ENCODE results near the gene MFAP2.

Gene MFAP2

DNA sequence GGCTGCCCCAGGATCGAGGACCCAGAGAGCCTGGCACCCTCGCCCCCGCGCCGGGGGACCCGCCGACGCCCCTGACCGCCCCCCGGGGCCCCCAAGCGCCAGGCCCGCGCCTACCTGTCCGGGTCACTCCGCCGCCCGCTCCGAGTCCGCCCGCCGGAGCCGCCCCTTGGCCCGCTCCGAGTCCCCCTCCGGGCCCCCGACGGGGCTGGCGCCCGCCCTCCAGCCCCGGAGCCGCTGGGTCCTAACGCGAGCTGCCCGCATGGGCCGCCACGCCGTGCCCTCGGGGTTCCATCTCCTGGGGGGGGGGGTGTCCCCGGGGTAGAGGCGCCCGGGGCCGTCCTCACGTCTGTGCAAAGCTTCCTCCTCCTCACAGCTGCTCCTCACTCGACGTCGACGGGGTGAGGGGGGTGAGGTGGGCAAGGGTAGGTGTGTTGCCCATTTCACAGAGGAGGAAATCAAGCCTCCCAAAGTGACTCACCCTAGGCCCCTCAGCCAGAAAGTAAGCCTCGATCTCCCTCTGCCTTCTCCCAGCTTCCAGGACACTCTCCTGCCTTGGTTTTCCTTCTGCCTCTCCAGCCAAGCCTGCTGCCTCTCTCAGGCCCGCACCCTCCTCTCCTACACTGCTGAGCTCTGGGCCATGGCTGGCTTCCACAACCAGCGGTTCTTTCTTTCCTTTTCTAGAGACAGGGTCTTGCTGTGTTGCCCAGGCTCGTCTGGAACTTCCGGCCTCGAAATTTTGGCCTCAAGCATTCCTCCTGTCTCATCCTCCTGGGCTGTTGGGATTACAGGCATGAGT is at the start of gene MFAP2:
MFAP2 (minus strand) TSS at position 148 of the 796 bp plus-strand sequence. CDS start 2,347 bp downstream, outside the sequence.
- Mint-ChIP-seq H3K9me3 (no peaks in the 10 kb centered on the region), H3K4me1 (peaks cover 8% of the 10 kb centered on the region), H3K36me3 (peaks cover 3% of the 10 kb centered on the region), H3K27ac (no peak within 1 kb of the TSS), H3K27me3 (peaks cover 17% of the 10 kb centered on the region), H3K4me3 (peak within 1 kb of the TSS; percentile 80)
- DNase-seq (ENCODE audit: low spot score in 2 of 2) (no peak), ATAC-seq (ENCODE audit: low read depth) (peak; percentile 51)

GRCh38 chr1:17030206-17030605 is 49.8 kb upstream of the MFAP2 start:
- Mint-ChIP-seq H3K4me1 (no peaks in the 10 kb centered on the region), H3K27me3 (no peaks in the 10 kb centered on the region), H3K4me3 (no peak overlapping the region), H3K36me3 (peaks cover 12% of the 10 kb centered on the region), H3K27ac (peak overlapping the region; percentile 60), H3K9me3 (no peaks in the 10 kb centered on the region)
- no peak for DNase-seq (ENCODE audit: low spot score in 2 of 2)
- no peak for ATAC-seq (ENCODE audit: low read depth)

DNA sequence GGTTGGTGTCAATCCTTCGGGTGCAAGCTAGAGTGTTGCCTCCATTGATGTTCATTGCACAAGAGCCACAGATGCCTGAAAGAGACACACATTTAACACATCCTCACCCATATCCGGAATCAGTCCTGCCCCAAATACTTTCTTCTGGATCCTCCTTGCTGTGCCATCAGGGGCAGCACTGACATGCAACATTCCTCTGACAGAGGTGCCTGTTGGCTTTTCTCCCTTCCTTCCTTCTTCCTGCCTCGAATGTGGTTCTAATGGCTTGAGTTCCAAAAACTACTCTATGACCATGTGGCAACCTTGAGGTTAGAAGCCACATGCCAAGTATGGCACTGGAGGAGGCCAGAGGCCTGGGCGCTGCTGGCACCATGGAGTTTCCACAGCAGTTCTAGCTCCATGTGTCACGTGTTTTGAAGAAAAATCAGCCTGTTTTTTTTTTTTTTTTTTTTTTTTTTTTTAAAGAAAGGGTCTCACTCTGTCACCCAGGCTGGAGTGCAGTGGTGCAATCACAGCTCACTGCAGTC is 48.3 kb upstream of the MFAP2 start:
- H3K27me3 Mint-ChIP-seq: no peaks in the 10 kb centered on the region
- DNase-seq (ENCODE audit: low spot score in 2 of 2) (no peak), ATAC-seq (ENCODE audit: low read depth) (no peak)
- no peak overlapping the region for H3K27ac Mint-ChIP-seq
- no peaks in the 10 kb centered on the region for H3K9me3 Mint-ChIP-seq
- H3K4me3 Mint-ChIP-seq: no peak overlapping the region
- peaks cover 3% of the 10 kb centered on the region for H3K4me1 Mint-ChIP-seq
- peaks cover 16% of the 10 kb centered on the region for H3K36me3 Mint-ChIP-seq

GRCh38 chr1:17027900-17028299 is 47.5 kb upstream of the MFAP2 start:
- Mint-ChIP-seq H3K27me3 (no peaks in the 10 kb centered on the region), H3K4me1 (peaks cover 6% of the 10 kb centered on the region), H3K9me3 (no peaks in the 10 kb centered on the region), H3K36me3 (peaks cover 15% of the 10 kb centered on the region), H3K27ac (no peak overlapping the region), H3K4me3 (no peak overlapping the region)
- DNase-seq (ENCODE audit: low spot score in 2 of 2) (no peak), ATAC-seq (ENCODE audit: low read depth) (no peak)

DNA sequence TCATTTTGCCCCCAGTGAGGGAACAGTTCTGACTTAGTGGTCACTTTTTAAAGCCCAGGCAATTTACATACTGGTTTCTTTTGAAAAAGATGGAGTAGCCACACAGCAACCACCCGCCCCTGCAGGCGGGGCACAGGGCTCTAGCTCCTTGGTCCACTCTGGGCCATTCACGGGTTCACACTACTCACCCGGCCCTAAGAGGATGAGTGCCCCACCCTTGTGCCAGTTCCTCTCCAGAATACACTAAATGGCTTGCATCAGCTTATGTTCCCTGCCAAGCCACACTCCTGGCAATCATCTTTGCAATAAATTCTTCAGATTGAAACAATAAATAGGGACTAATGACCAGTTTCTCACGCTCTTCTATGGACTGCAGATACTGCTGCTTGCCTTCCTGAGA is 47.0 kb upstream of the MFAP2 start:
- DNase-seq (ENCODE audit: low spot score in 2 of 2) (no peak), ATAC-seq (ENCODE audit: low read depth) (no peak)
- H3K36me3 Mint-ChIP-seq: peaks cover 17% of the 10 kb centered on the region
- H3K27me3 Mint-ChIP-seq: no peaks in the 10 kb centered on the region
- H3K4me3 Mint-ChIP-seq: no peak overlapping the region
- no peaks in the 10 kb centered on the region for H3K9me3 Mint-ChIP-seq
- H3K27ac Mint-ChIP-seq: no peak overlapping the region
- H3K4me1 Mint-ChIP-seq: peaks cover 6% of the 10 kb centered on the region

- Mint-ChIP-seq H3K9me3 (no peaks in the 10 kb centered on the region), H3K27ac (peak overlapping the region; percentile 69), H3K36me3 (peaks cover 25% of the 10 kb centered on the region), H3K27me3 (no peaks in the 10 kb centered on the region), H3K4me1 (peaks cover 6% of the 10 kb centered on the region), H3K4me3 (no peak overlapping the region)
- DNase-seq (ENCODE audit: low spot score in 2 of 2) (no peak), ATAC-seq (ENCODE audit: low read depth) (no peak)
These were observed 44.3 kb upstream of the MFAP2 start for GRCh38 chr1:17024721-17025120.

- H3K36me3 Mint-ChIP-seq: peaks cover 29% of the 10 kb centered on the region
- no peaks in the 10 kb centered on the region for H3K27me3 Mint-ChIP-seq
- no peak overlapping the region for H3K4me3 Mint-ChIP-seq
- peak overlapping the region; percentile 69 for H3K27ac Mint-ChIP-seq
- peaks cover 15% of the 10 kb centered on the region for H3K4me1 Mint-ChIP-seq
- DNase-seq (ENCODE audit: low spot score in 2 of 2) (no peak), ATAC-seq (ENCODE audit: low read depth) (no peak)
- no peaks in the 10 kb centered on the region for H3K9me3 Mint-ChIP-seq
These were observed 43.2 kb upstream of the MFAP2 start for GRCh38 chr1:17023573-17023972.

DNA sequence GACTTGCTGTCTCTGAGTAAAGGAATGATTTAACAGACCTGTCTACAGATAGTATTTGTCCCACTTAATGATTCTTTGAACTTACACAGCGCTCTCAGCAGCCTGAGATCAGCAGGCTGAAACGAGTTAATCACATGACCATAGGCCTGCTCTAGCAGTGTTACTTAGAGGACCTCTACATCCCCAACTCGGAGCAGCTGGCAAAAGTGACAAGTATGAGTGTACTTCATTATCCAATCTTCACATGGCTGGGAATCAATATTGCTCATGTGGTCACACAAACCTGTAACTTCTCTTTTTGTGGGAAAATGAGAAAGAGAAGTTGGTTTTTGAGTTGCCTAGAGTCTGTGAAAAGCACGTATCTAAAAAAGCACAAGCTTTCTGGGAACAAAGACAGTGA is 42.7 kb upstream of the MFAP2 start:
- ATAC-seq (ENCODE audit: low read depth) (peak; percentile 17), DNase-seq (ENCODE audit: low spot score in 2 of 2) (no peak)
- H3K27me3 Mint-ChIP-seq: no peaks in the 10 kb centered on the region

GRCh38 chr1:17021896-17022295 is 41.5 kb upstream of the MFAP2 start:
- Mint-ChIP-seq H3K36me3 (peaks cover 23% of the 10 kb centered on the region), H3K9me3 (no peaks in the 10 kb centered on the region), H3K4me1 (peaks cover 15% of the 10 kb centered on the region), H3K4me3 (no peak overlapping the region), H3K27ac (no peak overlapping the region), H3K27me3 (no peaks in the 10 kb centered on the region)
- ATAC-seq (ENCODE audit: low read depth) (no peak), DNase-seq (ENCODE audit: low spot score in 2 of 2) (no peak)

More for the DNA sequence above, 42.7 kb upstream of the MFAP2 start:
- Mint-ChIP-seq H3K27ac (peak overlapping the region; percentile 69), H3K4me1 (peaks cover 15% of the 10 kb centered on the region), H3K36me3 (peaks cover 29% of the 10 kb centered on the region), H3K4me3 (no peak overlapping the region), H3K9me3 (no peaks in the 10 kb centered on the region)

- Mint-ChIP-seq H3K27ac (no peak overlapping the region), H3K9me3 (no peaks in the 10 kb centered on the region), H3K4me3 (no peak overlapping the region), H3K4me1 (peaks cover 15% of the 10 kb centered on the region), H3K27me3 (no peaks in the 10 kb centered on the region), H3K36me3 (peaks cover 23% of the 10 kb centered on the region)
- ATAC-seq (ENCODE audit: low read depth) (no peak), DNase-seq (ENCODE audit: low spot score in 2 of 2) (no peak)
These were observed 40.1 kb upstream of the MFAP2 start for GRCh38 chr1:17020502-17020901.

DNA sequence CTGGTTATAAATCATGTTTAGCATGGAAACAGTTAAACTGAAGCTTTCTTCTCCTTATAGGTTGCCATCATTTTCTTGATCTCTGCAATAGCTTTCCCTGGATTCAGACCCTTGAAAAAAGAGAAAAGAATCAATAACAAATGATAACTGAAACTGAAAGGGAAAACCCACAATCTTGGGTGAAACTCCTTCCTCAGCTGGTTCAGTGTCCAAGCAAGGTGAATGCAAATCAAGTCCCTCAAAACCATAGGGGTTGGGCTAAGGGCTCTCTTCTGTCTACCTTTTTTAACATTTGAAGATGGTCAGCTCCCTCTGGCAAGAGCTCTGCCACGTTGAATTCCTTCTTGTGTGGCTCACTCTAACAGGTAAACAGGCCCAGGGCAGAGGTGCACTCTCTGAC is 38.4 kb upstream of the MFAP2 start:
- Mint-ChIP-seq H3K4me3 (no peak overlapping the region), H3K36me3 (peaks cover 19% of the 10 kb centered on the region), H3K27me3 (no peaks in the 10 kb centered on the region), H3K27ac (peak overlapping the region; percentile 89), H3K9me3 (no peaks in the 10 kb centered on the region), H3K4me1 (peaks cover 14% of the 10 kb centered on the region)
- peak; percentile 69 for ATAC-seq (ENCODE audit: low read depth)
- no peak for DNase-seq (ENCODE audit: low spot score in 2 of 2)

DNA sequence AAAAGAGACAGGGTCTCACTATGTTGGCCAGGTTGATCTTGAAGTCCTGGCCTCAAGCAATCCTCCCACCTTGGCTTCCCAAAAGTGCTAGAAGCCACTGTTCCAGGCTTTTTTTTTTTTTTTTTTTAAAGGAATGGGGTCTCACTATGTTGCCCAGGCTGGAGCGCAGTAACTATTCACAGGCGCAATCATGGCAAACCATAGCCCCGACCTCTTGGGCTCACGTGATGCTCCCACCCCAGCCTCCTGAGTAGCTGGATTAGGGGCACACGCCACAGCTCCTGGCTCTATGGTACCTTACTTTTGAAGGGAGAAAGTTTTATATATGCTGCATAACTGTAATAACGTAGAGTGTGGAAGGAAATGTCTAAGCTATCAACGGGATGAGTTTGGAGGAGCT is 37.0 kb upstream of the MFAP2 start:
- Mint-ChIP-seq H3K27me3 (no peaks in the 10 kb centered on the region), H3K9me3 (no peaks in the 10 kb centered on the region), H3K4me3 (no peak overlapping the region), H3K36me3 (peaks cover 15% of the 10 kb centered on the region), H3K4me1 (peaks cover 14% of the 10 kb centered on the region), H3K27ac (peak overlapping the region; percentile 14)
- DNase-seq (ENCODE audit: low spot score in 2 of 2) (no peak), ATAC-seq (ENCODE audit: low read depth) (no peak)

- Mint-ChIP-seq H3K4me1 (peaks cover 16% of the 10 kb centered on the region), H3K4me3 (no peak overlapping the region), H3K27ac (no peak overlapping the region), H3K27me3 (no peaks in the 10 kb centered on the region), H3K9me3 (no peaks in the 10 kb centered on the region), H3K36me3 (peaks cover 13% of the 10 kb centered on the region)
- ATAC-seq (ENCODE audit: low read depth): no peak
- no peak for DNase-seq (ENCODE audit: low spot score in 2 of 2)
These were observed 35.9 kb upstream of the MFAP2 start for GRCh38 chr1:17016317-17016661.

DNA sequence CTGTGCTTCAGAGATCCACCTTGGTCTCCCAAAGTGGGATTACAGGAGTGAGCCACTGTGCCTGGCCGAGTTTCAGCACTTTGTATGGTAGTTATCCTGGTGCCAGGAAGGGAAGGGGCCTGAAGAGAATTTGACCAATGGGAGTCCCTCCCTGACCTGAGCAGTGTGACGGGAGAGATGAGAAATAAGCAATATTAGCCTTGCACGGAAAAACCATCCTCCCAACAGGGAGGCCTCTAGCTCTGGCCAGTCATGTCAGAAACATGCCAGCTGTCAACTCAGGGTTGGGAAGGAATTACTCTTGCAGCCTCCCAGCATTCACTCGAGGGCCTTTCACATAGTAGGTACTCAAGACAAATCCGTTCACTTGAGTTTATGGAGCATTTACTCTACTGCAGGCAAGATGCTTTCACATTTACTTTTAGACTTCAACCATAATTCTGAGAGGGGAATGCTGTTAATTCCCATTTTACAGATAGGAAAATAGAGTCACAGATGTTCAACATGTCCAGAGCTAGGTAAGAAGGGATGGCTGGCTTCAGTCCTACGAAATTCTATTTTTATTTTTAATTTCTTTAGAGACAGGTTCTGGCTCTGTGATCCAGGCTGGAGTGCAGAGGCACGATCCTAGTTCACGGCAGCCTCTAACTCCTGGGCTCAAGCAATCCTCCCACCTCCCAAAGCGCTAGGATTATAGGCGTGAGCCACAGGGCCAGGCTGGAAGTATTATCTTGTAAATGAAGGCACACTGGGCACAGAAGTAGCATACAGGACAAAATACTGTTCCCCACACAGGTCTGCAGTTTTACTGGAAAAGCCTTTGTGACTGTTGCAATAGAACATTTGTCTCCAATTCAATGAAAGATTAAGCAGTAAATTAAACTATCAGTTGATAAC is 34.5 kb upstream of the MFAP2 start:
- Mint-ChIP-seq H3K4me1 (peaks cover 22% of the 10 kb centered on the region), H3K27me3 (no peaks in the 10 kb centered on the region), H3K27ac (no peak overlapping the region), H3K9me3 (no peaks in the 10 kb centered on the region), H3K4me3 (no peak overlapping the region), H3K36me3 (peaks cover 9% of the 10 kb centered on the region)
- no peak for ATAC-seq (ENCODE audit: low read depth)
- DNase-seq (ENCODE audit: low spot score in 2 of 2): no peak

All from memory B cell (primary cell).